ENCODE data around the gene MISFA.
"Not testable (repeated sequence)": the region's sequence is repeated elsewhere in the genome, so short reads cannot be mapped to it uniquely, and the experiment has no call there.

Gene MISFA

GRCh38 chr11:18599739-18600230 lies at the start of gene MISFA:
Gene MISFA, plus strand, starts transcription at chr11:18599789. Its CDS starts 140 bp downstream, at chr11:18599929.
- no peak for FAIRE-seq
- no peak for DNase-seq (ENCODE audit: insufficient read length, low spot score)
- no peak for TF ChIP-seq POLR2A (IDR thresholded peaks at IDR 0.05; ENCODE audit: low read depth, low read length)

GRCh38 chr11:18563090-18563730 lies 36.4 kb upstream of the MISFA start:
- DNase-seq (ENCODE audit: insufficient read length, low spot score) (no peak), FAIRE-seq (no peak)
- TF ChIP-seq POLR2A (IDR thresholded peaks at IDR 0.05; ENCODE audit: low read depth, low read length), result no peak

GRCh38 chr11:18564149-18564548 lies 35.4 kb upstream of the MISFA start:
- no peak for TF ChIP-seq POLR2A (IDR thresholded peaks at IDR 0.05; ENCODE audit: low read depth, low read length)
- DNase-seq (ENCODE audit: insufficient read length, low spot score), result no peak
- no peak for FAIRE-seq

- no peak for TF ChIP-seq POLR2A (IDR thresholded peaks at IDR 0.05; ENCODE audit: low read depth, low read length)
- no peak for FAIRE-seq
- DNase-seq (ENCODE audit: insufficient read length, low spot score), result no peak
Observed at GRCh38 chr11:18566406-18566805, 33.2 kb upstream of the MISFA start.

GRCh38 chr11:18567081-18567480 lies 32.5 kb upstream of the MISFA start:
- no peak for TF ChIP-seq POLR2A (IDR thresholded peaks at IDR 0.05; ENCODE audit: low read depth, low read length)
- FAIRE-seq (no peak), DNase-seq (ENCODE audit: insufficient read length, low spot score) (no peak)

- TF ChIP-seq POLR2A (IDR thresholded peaks at IDR 0.05; ENCODE audit: low read depth, low read length), result no peak
- FAIRE-seq, result no peak
- DNase-seq (ENCODE audit: insufficient read length, low spot score), result no peak
Observed at GRCh38 chr11:18575361-18575760, 24.2 kb upstream of the MISFA start.

- DNase-seq (ENCODE audit: insufficient read length, low spot score), result no peak
- no peak for FAIRE-seq
- TF ChIP-seq POLR2A (IDR thresholded peaks at IDR 0.05; ENCODE audit: low read depth, low read length), result no peak
Observed at GRCh38 chr11:18578975-18579598, 20.5 kb upstream of the MISFA start.

- no peak for TF ChIP-seq POLR2A (IDR thresholded peaks at IDR 0.05; ENCODE audit: low read depth, low read length)
- no peak for FAIRE-seq
- no peak for DNase-seq (ENCODE audit: insufficient read length, low spot score)
Observed at GRCh38 chr11:18580113-18580766, 19.3 kb upstream of the MISFA start.

GRCh38 chr11:18581825-18582224 lies 17.8 kb upstream of the MISFA start:
- FAIRE-seq, result no peak
- TF ChIP-seq POLR2A (IDR thresholded peaks at IDR 0.05; ENCODE audit: low read depth, low read length), result no peak
- DNase-seq (ENCODE audit: insufficient read length, low spot score), result no peak

GRCh38 chr11:18588297-18589252 lies 11.0 kb upstream of the MISFA start, which contains the start of gene UEVLD:
Gene UEVLD, minus strand, starts transcription at chr11:18588734. Its CDS starts 80 bp downstream, at chr11:18588654.
- FAIRE-seq (no peak), DNase-seq (ENCODE audit: insufficient read length, low spot score) (peak; percentile 88)
- TF ChIP-seq POLR2A (IDR thresholded peaks at IDR 0.05; ENCODE audit: low read depth, low read length), result peak; percentile 86

- DNase-seq (ENCODE audit: insufficient read length, low spot score), result no peak
- no peak for FAIRE-seq
- TF ChIP-seq POLR2A (IDR thresholded peaks at IDR 0.05; ENCODE audit: low read depth, low read length), result no peak
Observed at GRCh38 chr11:18590571-18590970, 9.0 kb upstream of the MISFA start.

- not testable (repeated sequence) for FAIRE-seq; DNase-seq (ENCODE audit: insufficient read length, low spot score)
Observed at GRCh38 chr11:18594088-18594487, 5.5 kb upstream of the MISFA start.

- FAIRE-seq, result no peak
- no peak for TF ChIP-seq POLR2A (IDR thresholded peaks at IDR 0.05; ENCODE audit: low read depth, low read length)
- peak; percentile 53 for DNase-seq (ENCODE audit: insufficient read length, low spot score)
Observed at GRCh38 chr11:18594999-18595749, 4.4 kb upstream of the MISFA start.

All from H54 (cell line).